ENCODE measurements around the gene ATP10B.

- no peak for TF ChIP-seq CTCF (IDR thresholded peaks at IDR 0.05; ENCODE audit: low read length)
- no peak for TF ChIP-seq EZH2 (IDR thresholded peaks at IDR 0.05; ENCODE audit: borderline replicate concordance, low read length)
Observed at GRCh38 chr5:160726721-160727120, 125.3 kb downstream of the ATP10B start.
